ENCODE results near the gene MMP11.

MMP11 gene

GRCh38 chr22:23833017-23833751, 60.5 kb downstream of the MMP11 start:
- DNase-seq = no peak

Data from NCI-H2107 (cell line).